Activated naive CD4-positive, alpha-beta T cell treated with anti-CD3 and anti-CD28 coated beads, Interleukin-2, amount 50 U/mL, for 16 hours (primary cell): ENCODE results near the gene N4BP2.

ENCODE experiments used
- DNase-seq: peaks from one replicate; pipeline ENCODE4 v3.0.0-alpha.2; 2020

The N4BP2 gene

GRCh38 chr4:40160258-40160657 is 103.6 kb downstream of the N4BP2 start:
- no peak for DNase-seq

- DNase-seq, result no peak
Observed at GRCh38 chr4:40164459-40164858, 107.8 kb downstream of the N4BP2 start.

- DNase-seq, result no peak
Observed at GRCh38 chr4:40165916-40166315, 109.3 kb downstream of the N4BP2 start.

DNA sequence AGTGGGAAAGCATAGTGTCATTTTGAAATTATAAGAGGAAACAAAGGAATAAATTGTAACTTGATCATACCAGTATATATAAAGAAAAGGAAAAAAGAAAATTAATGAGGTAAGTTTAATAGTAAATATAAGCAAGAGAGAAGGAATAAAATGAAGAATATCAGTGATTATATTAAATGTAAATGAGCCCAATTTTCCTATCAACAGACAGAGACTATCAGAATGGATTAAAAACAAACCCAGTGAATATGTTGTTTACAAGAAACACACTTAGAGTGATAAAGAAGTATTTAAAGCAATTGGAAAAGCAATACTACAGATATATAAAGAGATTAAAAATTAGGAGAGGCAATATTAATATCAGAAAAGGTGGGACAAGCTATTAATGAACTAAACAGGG is 111.4 kb downstream of the N4BP2 start:
- DNase-seq, result no peak

DNA sequence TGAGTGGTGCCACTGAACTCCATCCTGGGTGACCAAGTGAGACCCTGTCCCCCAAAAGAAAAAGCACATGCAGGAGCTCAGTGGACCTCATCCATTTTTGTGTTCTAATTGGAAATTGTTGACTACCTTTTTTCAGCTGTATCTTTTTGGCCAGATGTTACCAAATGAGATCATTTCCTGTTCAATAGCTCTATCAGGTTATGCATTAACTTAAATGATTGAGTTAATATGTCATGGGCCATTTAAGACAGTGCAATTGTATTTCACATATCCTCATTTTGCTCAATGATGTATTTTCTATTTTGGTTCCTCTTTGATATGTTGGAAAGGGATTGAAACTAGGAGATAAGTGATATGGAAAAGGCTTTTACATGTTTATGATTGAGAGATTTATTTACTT is 113.9 kb downstream of the N4BP2 start:
- no peak for DNase-seq

GRCh38 chr4:40173470-40173875 is 116.8 kb downstream of the N4BP2 start:
- no peak for DNase-seq

GRCh38 chr4:40176602-40177001 is 120.0 kb downstream of the N4BP2 start:
- no peak for DNase-seq

DNA sequence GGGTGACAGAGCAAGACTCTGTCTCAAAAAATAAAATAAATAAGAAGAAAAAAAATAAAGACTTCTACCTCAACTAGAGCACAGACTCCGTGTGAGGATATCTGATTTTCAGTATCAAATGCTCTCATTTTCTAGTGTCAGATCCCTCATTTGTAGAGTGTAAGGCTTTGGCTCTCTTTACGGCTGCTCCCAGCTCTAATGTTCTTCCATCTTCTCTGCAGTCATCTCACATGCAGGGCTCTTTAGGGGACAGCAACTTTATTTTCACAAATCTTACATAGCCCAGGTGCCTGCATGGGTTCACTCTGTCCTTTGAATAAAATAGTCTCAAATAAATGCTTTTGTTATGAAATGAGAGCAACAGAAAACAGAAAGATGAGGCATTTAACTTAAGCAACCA is 120.9 kb downstream of the N4BP2 start:
- DNase-seq, result no peak

DNA sequence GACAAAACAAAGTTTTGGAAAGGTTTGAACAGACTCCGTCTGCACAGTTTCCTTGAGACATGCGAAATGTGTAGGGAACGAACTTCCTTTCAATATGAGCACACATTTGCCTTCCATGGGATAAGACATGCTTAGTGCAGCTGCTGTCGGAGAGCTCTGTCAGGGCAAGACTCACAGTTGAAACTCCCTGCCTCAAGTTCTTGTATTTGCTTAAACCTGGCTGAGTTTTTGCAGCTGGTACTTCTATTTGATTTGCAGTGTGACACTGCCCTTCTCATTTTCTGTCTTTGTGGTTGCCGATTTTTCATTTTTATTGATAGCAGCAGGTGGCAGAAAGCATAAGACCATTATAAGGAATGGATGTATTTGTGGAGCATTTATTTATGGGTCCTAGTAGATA is 122.0 kb downstream of the N4BP2 start:
- no peak for DNase-seq

GRCh38 chr4:40179360-40179759 is 122.7 kb downstream of the N4BP2 start:
- no peak for DNase-seq

DNA sequence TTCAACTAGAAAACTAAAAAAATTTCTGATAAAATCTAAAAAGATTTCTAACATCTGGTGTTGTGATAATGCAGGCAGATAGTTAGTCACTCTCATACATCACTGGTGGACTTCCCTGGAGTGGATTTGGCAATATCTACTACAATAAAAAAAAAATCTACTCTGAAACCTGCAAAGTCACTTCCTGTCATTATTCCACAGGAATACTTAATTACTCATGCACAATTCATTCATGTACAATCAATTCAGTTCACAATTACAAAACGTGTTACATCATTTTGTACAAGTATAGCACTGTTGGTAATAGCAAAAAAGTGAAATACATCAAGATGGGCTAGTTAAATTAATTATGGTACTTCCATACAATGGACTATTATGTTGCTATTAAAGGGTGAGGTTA is 123.7 kb downstream of the N4BP2 start:
- no peak for DNase-seq

GRCh38 chr4:40182001-40182400 is 125.4 kb downstream of the N4BP2 start:
- no peak for DNase-seq

GRCh38 chr4:40182954-40183353 is 126.3 kb downstream of the N4BP2 start:
- DNase-seq, result no peak

GRCh38 chr4:40183615-40184411 is 127.2 kb downstream of the N4BP2 start:
- DNase-seq, result no peak

GRCh38 chr4:40185830-40186664 is 129.4 kb downstream of the N4BP2 start:
- DNase-seq, result no peak

GRCh38 chr4:40186665-40187014 is 130.0 kb downstream of the N4BP2 start:
- DNase-seq, result no peak

DNA sequence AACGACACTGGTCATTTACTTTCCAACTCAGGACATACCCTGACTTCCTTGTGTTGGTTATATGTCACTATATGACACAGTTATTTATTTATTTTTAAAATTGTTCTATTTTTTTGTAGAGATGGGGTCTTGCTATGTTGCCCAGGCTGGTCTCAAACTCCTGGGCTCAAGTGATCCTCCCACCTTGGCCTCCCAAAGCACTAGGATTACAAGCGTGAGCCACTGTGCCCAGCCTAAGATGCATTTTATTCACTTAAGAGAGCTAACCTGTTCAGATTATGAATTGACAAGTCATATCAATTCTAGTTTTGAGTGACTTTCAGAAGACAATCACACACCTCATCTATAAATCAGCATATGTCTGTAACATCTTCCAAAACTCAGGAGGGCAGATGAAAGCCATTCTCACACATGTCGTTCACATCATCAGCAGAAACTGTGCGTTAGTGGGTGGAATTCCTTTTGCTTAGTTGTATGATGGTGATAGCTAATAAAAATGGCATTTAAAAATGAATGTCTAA is 130.8 kb downstream of the N4BP2 start:
- no peak for DNase-seq

GRCh38 chr4:40190019-40190418 is 133.4 kb downstream of the N4BP2 start:
- DNase-seq, result no peak

DNA sequence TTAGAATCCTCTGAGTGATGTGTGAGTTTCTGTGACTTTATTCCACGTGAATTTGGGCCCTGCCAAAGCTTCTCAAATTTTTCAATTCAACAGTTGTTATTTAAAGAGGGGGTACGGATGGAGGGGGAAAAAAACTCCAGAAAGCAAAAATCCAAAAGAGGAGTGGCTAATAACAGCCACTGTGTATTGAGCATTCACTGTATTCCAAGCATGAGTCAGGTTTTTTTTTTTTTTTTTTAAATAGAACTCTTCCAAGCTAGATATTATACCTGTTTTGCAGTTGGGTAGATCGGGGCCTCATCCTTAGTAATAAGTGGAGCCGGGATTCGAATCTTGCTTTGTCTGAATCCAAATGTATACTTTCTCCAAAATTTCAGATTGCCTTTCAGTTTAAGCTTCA is 133.8 kb downstream of the N4BP2 start:
- DNase-seq, result no peak

GRCh38 chr4:40190880-40191815 is 134.5 kb downstream of the N4BP2 start:
- DNase-seq, result no peak

DNA sequence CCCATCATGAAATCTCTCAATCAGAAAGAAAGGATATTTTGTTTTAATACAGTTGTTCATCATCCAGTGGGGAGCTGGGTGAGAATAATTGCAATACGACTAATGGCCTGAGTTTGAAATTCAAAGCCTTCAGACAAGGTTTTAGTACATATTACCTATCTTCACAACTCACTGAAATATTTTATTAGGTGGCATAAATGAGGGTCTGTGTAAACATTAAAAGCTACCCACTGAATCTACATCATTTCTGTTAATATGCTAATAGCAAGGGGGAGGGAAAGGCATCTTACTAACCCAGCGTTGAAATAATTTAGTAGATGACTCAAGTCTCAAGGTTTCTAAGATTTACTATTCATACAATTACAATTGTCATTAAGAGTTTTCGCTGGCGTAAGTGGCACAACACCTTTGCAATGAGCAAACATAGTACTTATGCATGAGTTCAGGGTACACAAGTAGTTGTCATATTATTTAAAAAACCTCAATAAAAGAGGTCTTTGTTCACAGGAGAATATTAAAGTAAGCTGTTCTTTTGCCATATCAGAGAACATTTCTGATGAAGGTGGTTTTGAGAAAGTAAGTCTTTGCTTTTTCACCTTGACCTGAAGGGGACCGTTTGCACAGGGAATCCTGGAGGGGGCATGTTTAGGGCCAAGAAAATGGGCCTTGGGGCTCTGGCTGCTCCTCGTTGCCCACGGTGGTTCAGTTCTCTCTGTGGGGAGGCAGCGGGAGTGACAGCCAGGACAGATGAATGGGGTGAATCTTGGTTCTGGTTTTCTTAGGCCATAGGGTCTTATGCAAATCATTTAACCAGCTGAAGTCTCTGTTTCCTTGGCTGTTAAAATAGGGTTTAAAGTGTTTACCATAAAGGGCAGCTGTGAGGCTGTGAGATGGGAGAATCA is 135.7 kb downstream of the N4BP2 start:
- DNase-seq, result no peak

- no peak for DNase-seq
Observed at GRCh38 chr4:40193016-40193571, 136.4 kb downstream of the N4BP2 start.
